Mucosa of rectum (tissue), 2 donors: ENCODE data around the gene SEC16A.

Experiments
- H3K27ac ChIP-seq, 2 donors: one replicate each; pipeline ENCODE4 v1.7.0; 2013; ENCODE audit warnings: inconsistent platforms in 2 of 2, low read depth in 2 of 2, low read length in 2 of 2
- H3K27me3 ChIP-seq, 2 donors: one replicate each; pipeline ENCODE4 v1.7.0; 2013; ENCODE audit warnings: low read length in 2 of 2; ENCODE audit not compliant: control insufficient read depth in 2 of 2, insufficient read depth in 2 of 2
- H3K36me3 ChIP-seq, 2 donors: one replicate each; pipeline ENCODE4 v1.7.0; 2013; ENCODE audit warnings: low read length in 2 of 2; ENCODE audit not compliant: control insufficient read depth in 2 of 2, insufficient read depth in 2 of 2
- H3K4me1 ChIP-seq, 2 donors: one replicate each; pipeline ENCODE4 v1.7.0; 2013; ENCODE audit warnings: low read length in 2 of 2, mild to moderate bottlenecking in 1 of 2; ENCODE audit not compliant: control insufficient read depth in 2 of 2, insufficient read depth in 2 of 2
- H3K4me3 ChIP-seq, 2 donors: one replicate each; pipeline ENCODE4 v1.7.0; 2013; ENCODE audit warnings: low read length in 2 of 2
- H3K9ac ChIP-seq, 2 donors: one replicate each; pipeline ENCODE4 v1.7.0; 2013; ENCODE audit warnings: low read length in 2 of 2, low read depth in 1 of 2, mild to moderate bottlenecking in 1 of 2
- H3K9me3 ChIP-seq, 2 donors: one replicate each; pipeline ENCODE4 v1.7.0; 2013; ENCODE audit warnings: low read length in 2 of 2; ENCODE audit not compliant: control insufficient read depth in 2 of 2
- donor health status: healthy.
- donor health status: Normal muscosa, but diverticular disease.

The SEC16A gene

GRCh38 chr9:136392538-136393449 lies 90.0 kb downstream of the SEC16A start:
- no peak overlapping the region for H3K9ac ChIP-seq
- no peak overlapping the region for H3K27ac ChIP-seq
- H3K4me3 ChIP-seq, result no peak overlapping the region
- H3K36me3 ChIP-seq, result peaks cover 45 to 63% of the 10 kb centered on the region in 2 donors
- no peaks in the 10 kb centered on the region for H3K9me3 ChIP-seq
- H3K4me1 ChIP-seq, result peaks cover 6 to 7% of the 10 kb centered on the region in 2 donors
- no peaks in the 10 kb centered on the region for H3K27me3 ChIP-seq

GRCh38 chr9:136391737-136392537 lies 90.9 kb downstream of the SEC16A start:
- H3K9ac ChIP-seq, result no peak overlapping the region
- no peak overlapping the region for H3K27ac ChIP-seq
- H3K9me3 ChIP-seq, result no peaks in the 10 kb centered on the region
- no peak overlapping the region for H3K4me3 ChIP-seq
- peaks cover 50 to 68% of the 10 kb centered on the region in 2 donors for H3K36me3 ChIP-seq
- H3K4me1 ChIP-seq, result peaks cover 6 to 7% of the 10 kb centered on the region in 2 donors
- no peaks in the 10 kb centered on the region for H3K27me3 ChIP-seq
